Vagina (tissue), 2 donors: ENCODE results near the gene C3. TPM values are rescaled to one million over a fixed set of nuclear protein-coding genes. Genes with fewer than 3 reads are reported as not detected.

ENCODE experiments used
- DNase-seq, 2 donors: peaks; one replicate each; pipeline ENCODE4 v3.0.0-alpha.2; 2017; ENCODE audit errors: extremely low spot score in 2 of 2
- H3K27ac ChIP-seq: fragments of 200-600 bp; sonication (generic); one replicate; pipeline ENCODE4 v1.5.1; 2019
- H3K27me3 ChIP-seq: fragments of 200-600 bp; sonication (generic); one replicate; pipeline ENCODE4 v1.5.1; 2019
- H3K36me3 ChIP-seq, 2 donors: fragments of 200-600 bp; sonication (generic); one replicate each; pipeline ENCODE4 v1.5.1; 2017 to 2019
- H3K4me1 ChIP-seq: fragments of 200-600 bp; sonication (generic); one replicate; pipeline ENCODE4 v1.5.1; 2019
- H3K4me3 ChIP-seq, 2 donors: fragments of 200-600 bp; sonication (generic); 1 replicate in 1 of 2; 2 replicates in 1 of 2; pipeline ENCODE4 v1.5.1; 2016 to 2019
- H3K9me3 ChIP-seq: fragments of 200-600 bp; sonication (generic); one replicate; pipeline ENCODE4 v1.5.1; 2019
- POLR2A ChIP-seq, 2 donors: fragments of 450-650 bp; IDR thresholded peaks; one replicate each; pipeline ENCODE4 v1.6.1; 2017; ENCODE audit warnings: antibody characterized with exemption in 2 of 2, mild to moderate bottlenecking in 2 of 2, moderate library complexity in 2 of 2
- POLR2AphosphoS5 ChIP-seq, 2 donors: sonication (generic); formaldehyde crosslinking; IDR thresholded peaks; one replicate each; pipeline ENCODE4 v1.9.0; 2017; ENCODE audit warnings: antibody characterized with exemption in 2 of 2, mild to moderate bottlenecking in 2 of 2, low read depth in 1 of 2; ENCODE audit not compliant: insufficient read depth in 1 of 2
- intact Hi-C: fragments of 100-400 bp; cut with DNase I; formaldehyde crosslinking; loops from one replicate; pipeline ENCODE4 v1.15.1; 2023
- total RNA-seq: library from RNA; depleted of rRNA; stranded (reverse); fragments of >200 nt; gene quantifications from one replicate; pipeline ENCODE4 v1.2.3, GENCODE V29; 2016
- TF ChIP-seq, protein P1 (sequence below), 3 experiments: fragments of 450-650 bp in 2 of 3; fragments of 200-600 bp in 1 of 3; sonication (generic) in 1 of 3; IDR thresholded peaks; one replicate each; pipeline ENCODE4 v1.5.1; 2017 to 2019; ENCODE audit warnings: antibody characterized with exemption in 3 of 3, mild to moderate bottlenecking in 2 of 3, moderate library complexity in 2 of 3

The C3 gene
- total RNA-seq, 1 donor from 2014 or later = 1,239 TPM

DNA sequence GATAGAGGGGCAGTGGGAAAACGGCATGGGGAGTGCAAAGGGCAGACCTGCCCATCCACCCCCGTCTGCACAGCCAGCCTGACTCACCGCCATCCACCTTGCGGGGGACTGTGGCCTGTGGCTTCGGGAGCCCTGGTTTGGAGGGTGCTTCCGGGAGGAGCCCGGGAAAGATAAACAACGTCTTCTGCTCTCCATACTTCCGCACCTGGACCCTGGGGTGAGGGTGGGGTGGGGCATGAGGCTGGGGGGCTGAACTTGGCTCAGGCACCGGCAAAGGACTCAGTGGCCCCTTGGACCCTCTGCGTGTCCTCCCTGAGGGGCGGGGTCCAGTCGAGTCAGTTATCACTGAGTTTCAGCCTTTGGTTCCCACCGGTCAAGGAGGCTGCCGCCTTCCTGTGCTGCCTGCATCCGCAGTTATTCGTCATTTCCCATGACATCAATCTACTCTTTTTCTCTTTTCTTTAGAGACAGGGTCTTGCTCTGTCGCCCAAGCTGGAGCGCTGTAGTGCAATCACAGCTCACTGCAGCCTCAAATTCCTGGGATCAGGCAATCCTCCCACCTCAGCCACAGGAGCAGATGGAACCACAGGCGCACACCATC, 13.7 kb upstream of the C3 start:
- no peak for TF ChIP-seq POLR2AphosphoS5 (IDR thresholded peaks at IDR 0.05; ENCODE audit: insufficient read depth in 1 of 2, low read depth in 1 of 2)
- TF ChIP-seq, protein P1, sequence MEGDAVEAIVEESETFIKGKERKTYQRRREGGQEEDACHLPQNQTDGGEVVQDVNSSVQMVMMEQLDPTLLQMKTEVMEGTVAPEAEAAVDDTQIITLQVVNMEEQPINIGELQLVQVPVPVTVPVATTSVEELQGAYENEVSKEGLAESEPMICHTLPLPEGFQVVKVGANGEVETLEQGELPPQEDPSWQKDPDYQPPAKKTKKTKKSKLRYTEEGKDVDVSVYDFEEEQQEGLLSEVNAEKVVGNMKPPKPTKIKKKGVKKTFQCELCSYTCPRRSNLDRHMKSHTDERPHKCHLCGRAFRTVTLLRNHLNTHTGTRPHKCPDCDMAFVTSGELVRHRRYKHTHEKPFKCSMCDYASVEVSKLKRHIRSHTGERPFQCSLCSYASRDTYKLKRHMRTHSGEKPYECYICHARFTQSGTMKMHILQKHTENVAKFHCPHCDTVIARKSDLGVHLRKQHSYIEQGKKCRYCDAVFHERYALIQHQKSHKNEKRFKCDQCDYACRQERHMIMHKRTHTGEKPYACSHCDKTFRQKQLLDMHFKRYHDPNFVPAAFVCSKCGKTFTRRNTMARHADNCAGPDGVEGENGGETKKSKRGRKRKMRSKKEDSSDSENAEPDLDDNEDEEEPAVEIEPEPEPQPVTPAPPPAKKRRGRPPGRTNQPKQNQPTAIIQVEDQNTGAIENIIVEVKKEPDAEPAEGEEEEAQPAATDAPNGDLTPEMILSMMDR (IDR thresholded peaks at IDR 0.05) = no peak
- TF ChIP-seq POLR2A (IDR thresholded peaks at IDR 0.05) = no peak
- H3K4me1 ChIP-seq = peaks cover 24% of the 10 kb centered on the region
- H3K36me3 ChIP-seq = peaks cover 0 to 24% of the 10 kb centered on the region in 2 donors
- intact Hi-C loops = loop anchor here (10.0 kb wide), 1 partner anchor 131 kb away; no protein-coding TSS in a partner anchor
- H3K27ac ChIP-seq = no peak overlapping the region
- H3K4me3 ChIP-seq = no peak overlapping the region
- H3K27me3 ChIP-seq = no peaks in the 10 kb centered on the region
- no peaks in the 10 kb centered on the region for H3K9me3 ChIP-seq
- DNase-seq = no peak

DNA sequence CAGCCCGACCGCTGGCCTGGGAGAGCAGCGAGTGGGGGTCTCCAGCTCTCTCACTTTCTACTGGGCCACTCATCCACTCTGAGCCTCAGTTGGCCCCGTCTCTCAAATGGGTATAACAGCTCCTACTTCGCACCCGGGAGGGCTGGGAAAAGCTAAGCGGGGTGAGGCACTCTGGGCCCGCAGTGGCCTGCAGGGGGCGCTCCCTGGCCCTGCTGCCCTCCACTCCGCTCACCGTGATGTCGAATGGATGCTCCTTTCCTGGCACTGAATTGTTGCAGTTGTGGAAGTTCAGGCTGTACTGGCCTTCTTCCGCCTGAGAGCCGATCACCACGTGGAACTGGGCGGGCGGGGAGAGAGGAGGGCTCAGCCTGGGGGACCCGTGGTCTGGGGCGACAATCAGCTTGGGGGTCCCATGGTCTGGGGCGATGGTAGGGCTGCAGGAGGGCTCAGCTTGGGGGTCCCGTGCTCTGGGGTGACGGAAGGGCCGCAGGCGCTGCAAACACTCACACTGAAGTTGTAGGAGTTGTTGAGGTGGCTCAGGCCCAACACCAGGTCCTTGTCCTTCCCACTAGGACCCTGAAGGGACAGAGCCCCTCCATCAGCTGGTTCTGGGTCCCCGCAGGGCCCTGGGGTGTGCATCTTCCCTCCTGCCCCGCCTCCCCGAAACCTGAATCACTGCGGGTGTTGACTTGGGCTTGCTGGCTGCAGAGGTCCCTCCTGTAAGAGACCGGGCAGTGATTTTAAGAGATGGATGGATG, 13.1 kb upstream of the C3 start:
- intact Hi-C loops = loop anchor here (10.0 kb wide), 1 partner anchor 131 kb away; no protein-coding TSS in a partner anchor
- H3K4me1 ChIP-seq = peaks cover 18% of the 10 kb centered on the region
- H3K9me3 ChIP-seq = no peaks in the 10 kb centered on the region
- H3K27me3 ChIP-seq = no peaks in the 10 kb centered on the region
- H3K4me3 ChIP-seq = no peak overlapping the region
- peaks cover 0 to 24% of the 10 kb centered on the region in 2 donors for H3K36me3 ChIP-seq
- no peak for TF ChIP-seq POLR2AphosphoS5 (IDR thresholded peaks at IDR 0.05; ENCODE audit: insufficient read depth in 1 of 2, low read depth in 1 of 2)
- TF ChIP-seq POLR2A (IDR thresholded peaks at IDR 0.05) = no peak
- TF ChIP-seq, protein P1 (IDR thresholded peaks at IDR 0.05) = no peak
- no peak for DNase-seq
- no peak overlapping the region for H3K27ac ChIP-seq

DNA sequence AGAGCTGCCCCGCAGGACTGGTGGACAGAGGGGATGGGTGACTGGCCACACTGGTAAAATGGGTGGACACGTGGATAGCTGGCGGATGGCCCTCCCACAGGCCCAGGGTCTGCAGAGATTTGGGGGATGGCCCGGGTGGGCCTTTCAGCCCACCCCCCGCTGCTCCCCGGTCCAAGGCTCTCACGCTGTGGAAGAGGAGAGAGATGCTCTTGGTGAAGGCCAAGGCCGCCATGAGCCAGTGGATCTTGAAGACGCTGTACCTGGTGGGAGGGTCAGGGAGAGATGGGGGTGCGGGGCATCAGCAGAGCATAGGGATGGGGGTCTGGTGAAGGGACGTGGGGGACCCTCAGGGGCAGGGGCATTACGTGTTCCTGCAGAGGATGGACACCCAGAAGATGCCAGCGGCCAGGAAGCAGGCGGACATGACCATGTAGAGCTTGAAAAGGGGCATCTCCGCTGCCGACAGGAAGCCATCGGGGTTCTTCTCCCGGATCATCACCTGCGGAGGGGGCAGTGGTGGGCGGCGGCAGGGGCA, 12.4 kb upstream of the C3 start:
- H3K27me3 ChIP-seq = no peaks in the 10 kb centered on the region
- no peak for DNase-seq
- peaks cover 0 to 24% of the 10 kb centered on the region in 2 donors for H3K36me3 ChIP-seq
- H3K4me3 ChIP-seq = no peak overlapping the region
- intact Hi-C loops = loop anchor here (10.0 kb wide), 1 partner anchor 132 kb away; no protein-coding TSS in a partner anchor
- H3K9me3 ChIP-seq = no peaks in the 10 kb centered on the region
- peaks cover 11% of the 10 kb centered on the region for H3K4me1 ChIP-seq
- H3K27ac ChIP-seq = no peak overlapping the region
- TF ChIP-seq, protein P1 (IDR thresholded peaks at IDR 0.05) = no peak
- TF ChIP-seq POLR2AphosphoS5 (IDR thresholded peaks at IDR 0.05; ENCODE audit: insufficient read depth in 1 of 2, low read depth in 1 of 2) (no peak), POLR2A (IDR thresholded peaks at IDR 0.05) (no peak)

DNA sequence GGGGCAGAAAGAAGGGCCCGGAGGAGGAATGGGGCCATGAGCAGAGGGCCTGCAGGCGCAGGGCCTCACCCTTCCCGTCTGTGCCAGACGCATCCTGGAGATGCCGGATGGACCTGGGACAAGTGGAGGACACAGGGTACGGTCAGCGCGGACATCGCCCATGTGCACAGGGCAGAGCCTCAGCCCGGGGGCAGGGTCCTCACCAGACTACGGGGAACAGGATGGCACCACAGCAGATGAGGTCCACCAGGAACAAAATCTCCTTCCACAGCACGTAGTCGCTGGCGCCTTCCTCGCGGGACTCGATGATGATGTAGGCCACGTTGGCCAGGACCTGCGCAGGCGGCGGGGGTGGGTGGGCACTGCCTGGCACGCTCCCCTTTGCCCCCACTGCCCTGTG, 11.4 kb upstream of the C3 start:
- Histone ChIP-seq H3K36me3 (peaks cover 0 to 24% of the 10 kb centered on the region in 2 donors), H3K27ac (no peak overlapping the region), H3K4me1 (peaks cover 11% of the 10 kb centered on the region), H3K9me3 (no peaks in the 10 kb centered on the region), H3K4me3 (no peak overlapping the region), H3K27me3 (no peaks in the 10 kb centered on the region)
- no peak for DNase-seq
- no peak for TF ChIP-seq POLR2AphosphoS5 (IDR thresholded peaks at IDR 0.05; ENCODE audit: insufficient read depth in 1 of 2, low read depth in 1 of 2)
- TF ChIP-seq POLR2A (IDR thresholded peaks at IDR 0.05) = no peak
- TF ChIP-seq, protein P1 (IDR thresholded peaks at IDR 0.05) = no peak
- intact Hi-C loops = loop anchor here (10.0 kb wide), 1 partner anchor 133 kb away; no protein-coding TSS in a partner anchor
